H1 (cell line): ENCODE results near the gene SAA1. TPM values are rescaled to one million over a fixed set of nuclear protein-coding genes. Genes with fewer than 3 reads are reported as not detected.

ENCODE experiments used
- BCL11A ChIP-seq, 2 experiments: IDR thresholded peaks; one replicate each; pipeline ENCODE4 v1.6.1; 2011; ENCODE audit warnings: low read depth in 2 of 2, low read length in 2 of 2, mild to moderate bottlenecking in 2 of 2
- CEBPB ChIP-seq: IDR thresholded peaks from 2 replicates; pipeline ENCODE4 v1.6.1; 2012; ENCODE audit warnings: low read depth, low read length
- EZH2 ChIP-seq: fragments of 200-600 bp; sonication (generic); IDR thresholded peaks from 2 replicates; pipeline ENCODE4 v1.7.1; 2012; ENCODE audit warnings: low read depth, mild to moderate bottlenecking, moderate library complexity, low read length, inconsistent platforms; ENCODE audit not compliant: severe bottlenecking
- GTF2F1 ChIP-seq: IDR thresholded peaks from 2 replicates; pipeline ENCODE4 v1.6.1; 2012; ENCODE audit warnings: low read depth, low read length, improper control_type of control experiment, borderline replicate concordance
- PHF8 ChIP-seq: fragments of 200-600 bp; sonication (generic); conservative IDR thresholded peaks from 2 replicates; pipeline ENCODE4 v1.7.1; 2012; ENCODE audit warnings: low read depth, mild to moderate bottlenecking, inconsistent platforms, low read length, moderate library complexity
- RNF2 ChIP-seq: fragments of 200-900, 300-1000 bp; sonication (generic); IDR thresholded peaks from 2 replicates; pipeline ENCODE4 v1.7.1; 2016; ENCODE audit warnings: borderline replicate concordance, low read depth, mild to moderate bottlenecking, antibody characterized with exemption, low read length; ENCODE audit not compliant: poor library complexity, severe bottlenecking; ENCODE audit errors: missing control alignments
- RXRA ChIP-seq: IDR thresholded peaks from 2 replicates; pipeline ENCODE4 v1.6.1; 2011; ENCODE audit warnings: low read depth, mild to moderate bottlenecking, low read length, moderate library complexity; ENCODE audit not compliant: insufficient read depth
- SIN3A ChIP-seq, 2 experiments: IDR thresholded peaks in 1 of 2; conservative IDR thresholded peaks in 1 of 2; 2 replicates each; pipeline ENCODE4 v1.6.1; 2011 to 2012; ENCODE audit warnings: low read length in 2 of 2, improper control_type of control experiment in 1 of 2, low read depth in 1 of 2, mild to moderate bottlenecking in 1 of 2
- SIRT6 ChIP-seq: IDR thresholded peaks from one replicate; pipeline ENCODE4 v1.7.1; 2012; ENCODE audit warnings: low read length, inconsistent platforms
- TAF1 ChIP-seq: IDR thresholded peaks from 2 replicates; pipeline ENCODE4 v1.6.1; 2011; ENCODE audit warnings: mild to moderate bottlenecking, low read depth, low read length
- TBP ChIP-seq: IDR thresholded peaks from 2 replicates; pipeline ENCODE4 v1.6.1; 2011; ENCODE audit warnings: low read depth, low read length, improper control_type of control experiment
- polyA plus RNA-seq, 7 experiments: library from polyadenylated mRNA; depleted of rRNA in 3 of 7; stranded (reverse) in 5 of 7; unstranded in 2 of 7; fragments of >200 nt in 5 of 7; fragments of 200-250 nt in 2 of 7; gene quantifications; 1 replicate in 5 of 7; 2 replicates in 1 of 7; 4 replicates in 1 of 7; pipeline versions ENCODE4 v1.2.1 to v1.2.3, GENCODE V29; 2011 to 2013; ENCODE audit warnings: missing spikeins in 2 of 7, mixed read lengths in 2 of 7
- total RNA-seq: library from RNA; stranded (reverse); fragmentation: NEBNext Ultra II Directional; extraction: Animal tissue kit (Norgen Biotek cat#: 25700); gene quantifications from 2 replicates; pipeline ENCODE4 v1.2.1, GENCODE V29; 2021
- TF ChIP-seq, protein P1 (sequence below): fragments of 300-600 bp; sonication (generic); IDR thresholded peaks from 2 replicates; pipeline ENCODE4 v1.7.1; 2012; ENCODE audit warnings: low read length, moderate library complexity, mild to moderate bottlenecking, inconsistent platforms; ENCODE audit not compliant: insufficient replicate concordance

The SAA1 gene
- total and polyA plus RNA-seq, 2 of the 8 experiments (the other 6 are each of a cell fraction or from before 2014, with no cell fraction given) = 0.41 TPM; not detected in 1

DNA sequence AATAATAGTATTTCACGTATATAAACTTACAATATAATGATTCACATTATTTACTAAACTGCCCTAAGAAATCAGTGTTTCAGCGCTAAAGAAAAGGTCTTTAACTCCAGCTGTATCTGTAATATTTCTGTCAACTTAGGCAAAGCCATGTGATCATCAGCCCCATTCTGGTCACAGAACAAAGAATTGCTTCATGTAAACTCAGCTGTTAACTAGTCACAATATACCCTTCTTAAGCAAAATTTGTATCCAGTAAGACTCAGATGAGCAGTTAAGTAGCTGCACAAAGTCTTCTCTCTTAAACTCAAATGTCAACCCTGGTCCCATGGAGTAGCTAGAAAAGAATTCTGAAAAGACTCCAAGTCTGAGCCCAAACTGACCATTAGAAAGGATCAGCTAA lies 29.3 kb downstream of the SAA1 start (continued):
- TF ChIP-seq, protein P1, sequence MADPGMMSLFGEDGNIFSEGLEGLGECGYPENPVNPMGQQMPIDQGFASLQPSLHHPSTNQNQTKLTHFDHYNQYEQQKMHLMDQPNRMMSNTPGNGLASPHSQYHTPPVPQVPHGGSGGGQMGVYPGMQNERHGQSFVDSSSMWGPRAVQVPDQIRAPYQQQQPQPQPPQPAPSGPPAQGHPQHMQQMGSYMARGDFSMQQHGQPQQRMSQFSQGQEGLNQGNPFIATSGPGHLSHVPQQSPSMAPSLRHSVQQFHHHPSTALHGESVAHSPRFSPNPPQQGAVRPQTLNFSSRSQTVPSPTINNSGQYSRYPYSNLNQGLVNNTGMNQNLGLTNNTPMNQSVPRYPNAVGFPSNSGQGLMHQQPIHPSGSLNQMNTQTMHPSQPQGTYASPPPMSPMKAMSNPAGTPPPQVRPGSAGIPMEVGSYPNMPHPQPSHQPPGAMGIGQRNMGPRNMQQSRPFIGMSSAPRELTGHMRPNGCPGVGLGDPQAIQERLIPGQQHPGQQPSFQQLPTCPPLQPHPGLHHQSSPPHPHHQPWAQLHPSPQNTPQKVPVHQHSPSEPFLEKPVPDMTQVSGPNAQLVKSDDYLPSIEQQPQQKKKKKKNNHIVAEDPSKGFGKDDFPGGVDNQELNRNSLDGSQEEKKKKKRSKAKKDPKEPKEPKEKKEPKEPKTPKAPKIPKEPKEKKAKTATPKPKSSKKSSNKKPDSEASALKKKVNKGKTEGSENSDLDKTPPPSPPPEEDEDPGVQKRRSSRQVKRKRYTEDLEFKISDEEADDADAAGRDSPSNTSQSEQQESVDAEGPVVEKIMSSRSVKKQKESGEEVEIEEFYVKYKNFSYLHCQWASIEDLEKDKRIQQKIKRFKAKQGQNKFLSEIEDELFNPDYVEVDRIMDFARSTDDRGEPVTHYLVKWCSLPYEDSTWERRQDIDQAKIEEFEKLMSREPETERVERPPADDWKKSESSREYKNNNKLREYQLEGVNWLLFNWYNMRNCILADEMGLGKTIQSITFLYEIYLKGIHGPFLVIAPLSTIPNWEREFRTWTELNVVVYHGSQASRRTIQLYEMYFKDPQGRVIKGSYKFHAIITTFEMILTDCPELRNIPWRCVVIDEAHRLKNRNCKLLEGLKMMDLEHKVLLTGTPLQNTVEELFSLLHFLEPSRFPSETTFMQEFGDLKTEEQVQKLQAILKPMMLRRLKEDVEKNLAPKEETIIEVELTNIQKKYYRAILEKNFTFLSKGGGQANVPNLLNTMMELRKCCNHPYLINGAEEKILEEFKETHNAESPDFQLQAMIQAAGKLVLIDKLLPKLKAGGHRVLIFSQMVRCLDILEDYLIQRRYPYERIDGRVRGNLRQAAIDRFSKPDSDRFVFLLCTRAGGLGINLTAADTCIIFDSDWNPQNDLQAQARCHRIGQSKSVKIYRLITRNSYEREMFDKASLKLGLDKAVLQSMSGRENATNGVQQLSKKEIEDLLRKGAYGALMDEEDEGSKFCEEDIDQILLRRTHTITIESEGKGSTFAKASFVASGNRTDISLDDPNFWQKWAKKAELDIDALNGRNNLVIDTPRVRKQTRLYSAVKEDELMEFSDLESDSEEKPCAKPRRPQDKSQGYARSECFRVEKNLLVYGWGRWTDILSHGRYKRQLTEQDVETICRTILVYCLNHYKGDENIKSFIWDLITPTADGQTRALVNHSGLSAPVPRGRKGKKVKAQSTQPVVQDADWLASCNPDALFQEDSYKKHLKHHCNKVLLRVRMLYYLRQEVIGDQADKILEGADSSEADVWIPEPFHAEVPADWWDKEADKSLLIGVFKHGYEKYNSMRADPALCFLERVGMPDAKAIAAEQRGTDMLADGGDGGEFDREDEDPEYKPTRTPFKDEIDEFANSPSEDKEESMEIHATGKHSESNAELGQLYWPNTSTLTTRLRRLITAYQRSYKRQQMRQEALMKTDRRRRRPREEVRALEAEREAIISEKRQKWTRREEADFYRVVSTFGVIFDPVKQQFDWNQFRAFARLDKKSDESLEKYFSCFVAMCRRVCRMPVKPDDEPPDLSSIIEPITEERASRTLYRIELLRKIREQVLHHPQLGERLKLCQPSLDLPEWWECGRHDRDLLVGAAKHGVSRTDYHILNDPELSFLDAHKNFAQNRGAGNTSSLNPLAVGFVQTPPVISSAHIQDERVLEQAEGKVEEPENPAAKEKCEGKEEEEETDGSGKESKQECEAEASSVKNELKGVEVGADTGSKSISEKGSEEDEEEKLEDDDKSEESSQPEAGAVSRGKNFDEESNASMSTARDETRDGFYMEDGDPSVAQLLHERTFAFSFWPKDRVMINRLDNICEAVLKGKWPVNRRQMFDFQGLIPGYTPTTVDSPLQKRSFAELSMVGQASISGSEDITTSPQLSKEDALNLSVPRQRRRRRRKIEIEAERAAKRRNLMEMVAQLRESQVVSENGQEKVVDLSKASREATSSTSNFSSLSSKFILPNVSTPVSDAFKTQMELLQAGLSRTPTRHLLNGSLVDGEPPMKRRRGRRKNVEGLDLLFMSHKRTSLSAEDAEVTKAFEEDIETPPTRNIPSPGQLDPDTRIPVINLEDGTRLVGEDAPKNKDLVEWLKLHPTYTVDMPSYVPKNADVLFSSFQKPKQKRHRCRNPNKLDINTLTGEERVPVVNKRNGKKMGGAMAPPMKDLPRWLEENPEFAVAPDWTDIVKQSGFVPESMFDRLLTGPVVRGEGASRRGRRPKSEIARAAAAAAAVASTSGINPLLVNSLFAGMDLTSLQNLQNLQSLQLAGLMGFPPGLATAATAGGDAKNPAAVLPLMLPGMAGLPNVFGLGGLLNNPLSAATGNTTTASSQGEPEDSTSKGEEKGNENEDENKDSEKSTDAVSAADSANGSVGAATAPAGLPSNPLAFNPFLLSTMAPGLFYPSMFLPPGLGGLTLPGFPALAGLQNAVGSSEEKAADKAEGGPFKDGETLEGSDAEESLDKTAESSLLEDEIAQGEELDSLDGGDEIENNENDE = no peak
- TF ChIP-seq SIN3A (conservative IDR thresholded peaks at IDR 0.05 in 1 of 2, IDR thresholded peaks at IDR 0.05 in 1 of 2; ENCODE audit: low read depth in 1 of 2, low read length in 2 of 2) (no peak), BCL11A (IDR thresholded peaks at IDR 0.05; ENCODE audit: low read depth in 2 of 2, low read length in 2 of 2) (no peak), EZH2 (no peak), RXRA (no peak), SIRT6 (no peak), GTF2F1 (no peak), RNF2 (no peak), PHF8 (no peak), CEBPB (no peak), TBP (no peak), TAF1 (no peak)
